ENCODE measurements around the gene INPP5K.

Gene INPP5K

DNA sequence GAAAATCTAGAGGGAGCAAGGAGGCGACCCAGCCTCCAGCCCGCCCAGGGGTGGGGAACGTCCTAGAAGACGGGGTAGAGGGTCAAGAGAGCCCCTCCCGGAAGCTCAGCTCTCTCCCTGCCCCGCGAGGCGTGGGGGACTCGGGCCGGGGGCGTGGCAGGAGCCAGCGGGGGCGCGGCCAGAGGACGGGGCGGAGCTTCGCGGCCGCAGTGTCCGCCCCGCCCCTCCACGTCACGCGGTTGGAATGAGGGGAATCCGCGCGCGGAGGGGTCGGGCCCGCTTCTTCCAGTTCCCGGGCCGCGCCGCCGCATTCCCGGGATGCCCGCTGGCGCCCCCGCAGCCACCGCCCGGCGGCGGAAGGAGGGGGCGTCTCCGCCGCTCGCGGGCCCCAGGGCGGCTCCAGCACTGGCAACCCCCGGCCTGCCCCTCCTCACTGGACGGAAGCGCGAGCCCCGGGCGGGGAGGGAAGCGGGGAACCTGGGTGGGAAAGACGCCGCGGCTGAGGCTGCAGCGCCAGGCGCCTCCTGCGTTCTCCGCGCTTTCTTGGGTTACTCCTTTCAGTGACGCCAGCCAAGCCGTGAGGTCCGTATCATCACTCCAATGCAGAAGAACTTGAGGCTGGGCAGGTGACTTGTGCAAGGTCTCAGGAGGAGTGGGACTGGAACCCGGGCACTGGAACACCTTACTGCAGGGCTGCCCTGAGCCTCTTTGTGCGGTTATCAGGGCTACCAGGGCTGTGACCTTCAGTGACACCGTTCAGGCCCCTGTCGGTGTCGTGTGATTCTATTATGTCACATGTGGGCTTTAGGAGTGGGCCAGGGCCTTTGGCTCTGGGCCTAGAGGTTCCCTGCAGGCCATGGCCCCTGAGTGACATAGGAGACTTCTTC is 28.2 kb downstream of the INPP5K start (continued):
- TF ChIP-seq, protein P1, sequence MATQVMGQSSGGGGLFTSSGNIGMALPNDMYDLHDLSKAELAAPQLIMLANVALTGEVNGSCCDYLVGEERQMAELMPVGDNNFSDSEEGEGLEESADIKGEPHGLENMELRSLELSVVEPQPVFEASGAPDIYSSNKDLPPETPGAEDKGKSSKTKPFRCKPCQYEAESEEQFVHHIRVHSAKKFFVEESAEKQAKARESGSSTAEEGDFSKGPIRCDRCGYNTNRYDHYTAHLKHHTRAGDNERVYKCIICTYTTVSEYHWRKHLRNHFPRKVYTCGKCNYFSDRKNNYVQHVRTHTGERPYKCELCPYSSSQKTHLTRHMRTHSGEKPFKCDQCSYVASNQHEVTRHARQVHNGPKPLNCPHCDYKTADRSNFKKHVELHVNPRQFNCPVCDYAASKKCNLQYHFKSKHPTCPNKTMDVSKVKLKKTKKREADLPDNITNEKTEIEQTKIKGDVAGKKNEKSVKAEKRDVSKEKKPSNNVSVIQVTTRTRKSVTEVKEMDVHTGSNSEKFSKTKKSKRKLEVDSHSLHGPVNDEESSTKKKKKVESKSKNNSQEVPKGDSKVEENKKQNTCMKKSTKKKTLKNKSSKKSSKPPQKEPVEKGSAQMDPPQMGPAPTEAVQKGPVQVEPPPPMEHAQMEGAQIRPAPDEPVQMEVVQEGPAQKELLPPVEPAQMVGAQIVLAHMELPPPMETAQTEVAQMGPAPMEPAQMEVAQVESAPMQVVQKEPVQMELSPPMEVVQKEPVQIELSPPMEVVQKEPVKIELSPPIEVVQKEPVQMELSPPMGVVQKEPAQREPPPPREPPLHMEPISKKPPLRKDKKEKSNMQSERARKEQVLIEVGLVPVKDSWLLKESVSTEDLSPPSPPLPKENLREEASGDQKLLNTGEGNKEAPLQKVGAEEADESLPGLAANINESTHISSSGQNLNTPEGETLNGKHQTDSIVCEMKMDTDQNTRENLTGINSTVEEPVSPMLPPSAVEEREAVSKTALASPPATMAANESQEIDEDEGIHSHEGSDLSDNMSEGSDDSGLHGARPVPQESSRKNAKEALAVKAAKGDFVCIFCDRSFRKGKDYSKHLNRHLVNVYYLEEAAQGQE (tag by site-specific recombination; IDR thresholded peaks at IDR 0.05): no peak
- TF ChIP-seq ZNF837 (tag by site-specific recombination; IDR thresholded peaks at IDR 0.05): no peak
- TF ChIP-seq ZNF548 (tag by site-specific recombination; IDR thresholded peaks at IDR 0.05): no peak
- TF ChIP-seq ZNF560 (tag by site-specific recombination; IDR thresholded peaks at IDR 0.05; ENCODE audit: borderline replicate concordance): no peak
- no peak for TF ChIP-seq HOXC10 (CRISPR knock-in tag; IDR thresholded peaks at IDR 0.05)
- TF ChIP-seq ZNF792 (tag by site-specific recombination; IDR thresholded peaks at IDR 0.05): no peak
- no peak for TF ChIP-seq ZNF514 (tag by site-specific recombination; IDR thresholded peaks at IDR 0.05)
- no peak for TF ChIP-seq ZNF654 (tag by site-specific recombination; IDR thresholded peaks at IDR 0.05; ENCODE audit: low read depth)
- no peak for TF ChIP-seq ZNF311 (tag by site-specific recombination; IDR thresholded peaks at IDR 0.05; ENCODE audit: borderline replicate concordance)
- no peak for TF ChIP-seq ZNF2 (tag by site-specific recombination; IDR thresholded peaks at IDR 0.05)
- TF ChIP-seq GLIS1 (tag by site-specific recombination; IDR thresholded peaks at IDR 0.05): peak; percentile 38
- TF ChIP-seq ZNF747 (tag by site-specific recombination; IDR thresholded peaks at IDR 0.05): no peak
- TF ChIP-seq, protein P2, sequence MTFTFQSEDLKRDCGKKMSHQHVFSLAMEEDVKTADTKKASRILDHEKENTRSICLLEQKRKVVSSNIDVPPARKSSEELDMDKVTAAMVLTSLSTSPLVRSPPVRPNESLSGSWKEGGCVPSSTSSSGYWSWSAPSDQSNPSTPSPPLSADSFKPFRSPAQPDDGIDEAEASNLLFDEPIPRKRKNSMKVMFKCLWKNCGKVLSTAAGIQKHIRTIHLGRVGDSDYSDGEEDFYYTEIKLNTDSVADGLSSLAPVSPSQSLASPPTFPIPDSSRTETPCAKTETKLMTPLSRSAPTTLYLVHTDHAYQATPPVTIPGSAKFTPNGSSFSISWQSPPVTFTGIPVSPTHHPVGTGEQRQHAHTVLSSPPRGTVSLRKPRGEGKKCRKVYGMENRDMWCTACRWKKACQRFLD (tag by site-specific recombination; IDR thresholded peaks at IDR 0.05): no peak
- TF ChIP-seq, protein P3, sequence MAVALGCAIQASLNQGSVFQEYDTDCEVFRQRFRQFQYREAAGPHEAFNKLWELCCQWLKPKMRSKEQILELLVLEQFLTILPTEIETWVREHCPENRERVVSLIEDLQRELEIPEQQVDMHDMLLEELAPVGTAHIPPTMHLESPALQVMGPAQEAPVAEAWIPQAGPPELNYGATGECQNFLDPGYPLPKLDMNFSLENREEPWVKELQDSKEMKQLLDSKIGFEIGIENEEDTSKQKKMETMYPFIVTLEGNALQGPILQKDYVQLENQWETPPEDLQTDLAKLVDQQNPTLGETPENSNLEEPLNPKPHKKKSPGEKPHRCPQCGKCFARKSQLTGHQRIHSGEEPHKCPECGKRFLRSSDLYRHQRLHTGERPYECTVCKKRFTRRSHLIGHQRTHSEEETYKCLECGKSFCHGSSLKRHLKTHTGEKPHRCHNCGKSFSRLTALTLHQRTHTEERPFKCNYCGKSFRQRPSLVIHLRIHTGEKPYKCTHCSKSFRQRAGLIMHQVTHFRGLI (tag by site-specific recombination; IDR thresholded peaks at IDR 0.05): no peak
- no peak for TF ChIP-seq ZNF48 (tag by site-specific recombination; IDR thresholded peaks at IDR 0.05)
- TF ChIP-seq, protein P4, sequence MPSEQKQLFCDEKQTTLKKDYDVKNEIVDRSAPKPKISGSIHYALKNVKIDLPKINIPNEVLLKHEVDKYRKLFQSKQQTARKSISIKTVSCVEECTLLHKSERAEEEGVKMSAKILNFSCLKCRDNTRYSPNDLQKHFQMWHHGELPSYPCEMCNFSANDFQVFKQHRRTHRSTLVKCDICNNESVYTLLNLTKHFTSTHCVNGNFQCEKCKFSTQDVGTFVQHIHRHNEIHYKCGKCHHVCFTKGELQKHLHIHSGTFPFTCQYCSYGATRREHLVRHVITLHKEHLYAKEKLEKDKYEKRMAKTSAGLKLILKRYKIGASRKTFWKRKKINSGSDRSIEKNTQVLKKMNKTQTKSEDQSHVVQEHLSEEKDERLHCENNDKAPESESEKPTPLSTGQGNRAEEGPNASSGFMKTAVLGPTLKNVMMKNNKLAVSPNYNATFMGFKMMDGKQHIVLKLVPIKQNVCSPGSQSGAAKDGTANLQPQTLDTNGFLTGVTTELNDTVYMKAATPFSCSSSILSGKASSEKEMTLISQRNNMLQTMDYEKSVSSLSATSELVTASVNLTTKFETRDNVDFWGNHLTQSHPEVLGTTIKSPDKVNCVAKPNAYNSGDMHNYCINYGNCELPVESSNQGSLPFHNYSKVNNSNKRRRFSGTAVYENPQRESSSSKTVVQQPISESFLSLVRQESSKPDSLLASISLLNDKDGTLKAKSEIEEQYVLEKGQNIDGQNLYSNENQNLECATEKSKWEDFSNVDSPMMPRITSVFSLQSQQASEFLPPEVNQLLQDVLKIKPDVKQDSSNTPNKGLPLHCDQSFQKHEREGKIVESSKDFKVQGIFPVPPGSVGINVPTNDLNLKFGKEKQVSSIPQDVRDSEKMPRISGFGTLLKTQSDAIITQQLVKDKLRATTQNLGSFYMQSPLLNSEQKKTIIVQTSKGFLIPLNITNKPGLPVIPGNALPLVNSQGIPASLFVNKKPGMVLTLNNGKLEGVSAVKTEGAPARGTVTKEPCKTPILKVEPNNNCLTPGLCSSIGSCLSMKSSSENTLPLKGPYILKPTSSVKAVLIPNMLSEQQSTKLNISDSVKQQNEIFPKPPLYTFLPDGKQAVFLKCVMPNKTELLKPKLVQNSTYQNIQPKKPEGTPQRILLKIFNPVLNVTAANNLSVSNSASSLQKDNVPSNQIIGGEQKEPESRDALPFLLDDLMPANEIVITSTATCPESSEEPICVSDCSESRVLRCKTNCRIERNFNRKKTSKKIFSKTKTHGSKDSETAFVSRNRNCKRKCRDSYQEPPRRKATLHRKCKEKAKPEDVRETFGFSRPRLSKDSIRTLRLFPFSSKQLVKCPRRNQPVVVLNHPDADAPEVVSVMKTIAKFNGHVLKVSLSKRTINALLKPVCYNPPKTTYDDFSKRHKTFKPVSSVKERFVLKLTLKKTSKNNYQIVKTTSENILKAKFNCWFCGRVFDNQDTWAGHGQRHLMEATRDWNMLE (tag by site-specific recombination; conservative IDR thresholded peaks at IDR 0.05; ENCODE audit: low read depth): no peak
- no peak for TF ChIP-seq ZBTB21 (tag by site-specific recombination; IDR thresholded peaks at IDR 0.05)
- no peak for TF ChIP-seq ZNF239 (tag by site-specific recombination; IDR thresholded peaks at IDR 0.05)
- no peak for TF ChIP-seq ZNF112 (tag by site-specific recombination; IDR thresholded peaks at IDR 0.05)
- no peak for TF ChIP-seq YY1 (tag by site-specific recombination; IDR thresholded peaks at IDR 0.05)
- 0 out of 2 replicates have a peak, but pooled peaks have one; percentile 34 for TF ChIP-seq ZEB2 (tag by site-specific recombination; IDR thresholded peaks at IDR 0.05)
- no peak for TF ChIP-seq MEIS1 (CRISPR knock-in tag; IDR thresholded peaks at IDR 0.05; ENCODE audit: borderline replicate concordance)
- no peak for TF ChIP-seq ZNF843 (tag by site-specific recombination; IDR thresholded peaks at IDR 0.05)
- TF ChIP-seq ZBTB8A (tag by site-specific recombination; IDR thresholded peaks at IDR 0.05): peak; percentile 75
- TF ChIP-seq ZNF561 (tag by site-specific recombination; IDR thresholded peaks at IDR 0.05; ENCODE audit: borderline replicate concordance): peak; percentile 87; the same call in 1 of the 2 replicates
- TF ChIP-seq ZIC2 (tag by site-specific recombination; IDR thresholded peaks at IDR 0.05): no peak
- no peak for TF ChIP-seq ZNF423 (tag by site-specific recombination; IDR thresholded peaks at IDR 0.05)
- peak; percentile 82; the same call in 1 of the 2 replicates for TF ChIP-seq ZNF394 (tag by site-specific recombination; IDR thresholded peaks at IDR 0.05; ENCODE audit: borderline replicate concordance)

Data from HEK293 (cell line).